Heart right ventricle (tissue), 16 donors: ENCODE measurements around the gene WWOX. TPM values are rescaled to one million over a fixed set of nuclear protein-coding genes. Genes with fewer than 3 reads are reported as not detected.

Experiments used
- ATAC-seq, 8 donors: fragments of 200-7000 bp; cut with Tn5 transposase; one replicate each; pipeline ENCODE4 v1.9.1; 2020; ENCODE audit warnings: mild to moderate bottlenecking in 8 of 8, moderate library complexity in 8 of 8, moderate number of reproducible peaks in 1 of 8
- DNase-seq, 2 donors: peaks; one replicate each; pipeline ENCODE4 v3.0.0-alpha.2; 2020
- H3K27ac ChIP-seq, 10 donors: fragments of 200-600 bp; sonication (generic) in 2 of 10; one replicate each; pipeline versions ENCODE4 v1.5.0 to v1.8.0; 2020 to 2022; ENCODE audit warnings: mild to moderate bottlenecking in 3 of 10
- H3K27me3 ChIP-seq, 7 donors: fragments of 200-600 bp; one replicate each; pipeline ENCODE4 v1.8.0; 2021 to 2022; ENCODE audit warnings: mild to moderate bottlenecking in 2 of 7
- H3K36me3 ChIP-seq, 9 donors: fragments of 200-600 bp; sonication (generic) in 1 of 9; one replicate each; pipeline versions ENCODE4 v1.5.0 to v1.8.0; 2020 to 2022; ENCODE audit warnings: mild to moderate bottlenecking in 2 of 9
- H3K4me1 ChIP-seq, 9 donors: fragments of 200-600 bp; sonication (generic) in 1 of 9; one replicate each; pipeline versions ENCODE4 v1.5.0 to v1.8.0; 2020 to 2022; ENCODE audit warnings: mild to moderate bottlenecking in 4 of 9
- H3K4me3 ChIP-seq, 10 donors: fragments of 200-600 bp; sonication (generic) in 2 of 10; one replicate each; pipeline versions ENCODE4 v1.5.0 to v1.8.0; 2020 to 2022; ENCODE audit warnings: mild to moderate bottlenecking in 7 of 10, moderate library complexity in 2 of 10
- H3K9me3 ChIP-seq, 11 donors: fragments of 200-600 bp in 10 of 11; sonication (generic) in 2 of 11; one replicate each; pipeline versions ENCODE4 v1.5.0 to v1.8.0; 2013 to 2022; ENCODE audit warnings: mild to moderate bottlenecking in 2 of 11, control low read depth in 1 of 11, moderate library complexity in 1 of 11
- WGBS, 2 donors: extraction: QIAGEN DNeasy Blood & Tissue Kit; methylation state at CpG; one replicate each; pipeline ENCODE4 v1.1.7; 2013; ENCODE audit warnings: inconsistent platforms in 1 of 2; 5-methylcytosine and 5-hydroxymethylcytosine counted together
- intact Hi-C, 10 donors: fragments of 100-400 bp; cut with DNase I; formaldehyde crosslinking; loops; one replicate each; pipeline versions ENCODE4 v1.11.1 to v1.14.2; 2022
- polyA plus RNA-seq, 2 donors: library from polyadenylated mRNA; stranded (reverse); fragments of 200-250 nt; gene quantifications; one replicate each; pipeline ENCODE4 v1.2.3, GENCODE V29; 2013
- total RNA-seq, 10 donors: library from RNA; stranded (reverse); fragmentation: NEBNext Ultra II Directional in 3 of 10; extraction: Animal tissue kit (Norgen Biotek cat#: 25700) in 3 of 10; gene quantifications; one replicate each; pipeline versions ENCODE4 v1.2.1 to v1.2.4, GENCODE V29; 2021 to 2023
- TF ChIP-seq, protein P1 (sequence below), 9 donors: fragments of 200-600 bp; sonication (generic) in 2 of 9; IDR thresholded peaks; one replicate each; pipeline versions ENCODE4 v1.5.0 to v1.8.0; 2021 to 2022; ENCODE audit warnings: antibody characterized with exemption in 9 of 9, mild to moderate bottlenecking in 5 of 9, moderate library complexity in 1 of 9
- donor health status: Arrhythmogenic right ventricular cardiomyopathy.
- donor health status: ischemic (EF 13 %, LVEDD 7.1; RV severe dilation, severe dysfunction).
- donor health status: healthy with polysubstance abuse.
- donor health status: DM: no; HTN: yes; CAD: no.
- donor health status: DM: no; HTN: no; CAD: no.
- donor health status: ischemic (EF 25% LVEDD 6.9; RV normal size, moderate dysfunction).
- donor health status: ischemic (EF 25% LVEDD 5.7; RV mildly dilated, moderate dysfunction).
- donor health status: healthy.
- donor health status: DM: yes; HTN: yes; CAD: no.
- donor health status: Ischemic cardiomyopathy.
- donor health status: ischemic (EF 35%, LVEDD 5.7; RV mildly dilated, moderate dysfunction).
- donor health status: nonischemic (EF 11% LVEDD 7.7; RV severe dilation, severe dysfunction).
- donor health status: DM: yes; HTN: yes; CAD: no.
- donor health status: PGD.
- donor health status: ischemic (EF 29% LVEDD 5.4; RV normal size, mild dysfunction).
- donor health status: nonischemic (EF 23%, LVEDD 6.1; RV moderate dilation, normal function).

Gene WWOX
- total and polyA plus RNA-seq, 12 donors, result 4.9 to 15.0 (median 9.9) TPM

DNA sequence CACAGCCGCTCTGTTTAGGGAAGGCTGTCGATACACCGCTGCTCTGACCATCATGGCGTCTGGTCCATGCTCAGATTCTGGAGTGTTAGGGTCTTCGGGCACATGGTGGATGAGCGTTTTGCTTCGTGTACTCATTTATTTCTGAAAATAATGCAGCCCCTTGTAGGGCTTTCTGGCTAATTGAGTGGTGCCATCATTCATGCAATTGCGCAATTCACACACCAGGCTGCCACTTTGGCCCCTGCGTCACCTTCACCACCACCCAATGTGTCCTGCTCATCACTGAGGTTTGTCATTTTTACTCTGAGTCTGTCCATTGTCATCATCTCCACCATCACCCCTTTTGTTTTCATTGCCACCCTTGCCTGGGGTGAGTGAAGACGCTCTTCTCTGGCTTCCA lies 557.4 kb downstream of the WWOX start:
- intact Hi-C loops, result no loop called here
- no peak for ATAC-seq
- WGBS, 2 donors, result 88 to 90% methylated on average over 10 of the region's 10 CpGs
- Histone ChIP-seq H3K27me3 (no peaks in the 10 kb centered on the region), H3K9me3 (no peaks in the 10 kb centered on the region), H3K27ac (no peak overlapping the region), H3K36me3 (no peaks in the 10 kb centered on the region), H3K4me3 (no peak overlapping the region), H3K4me1 (peaks cover 0 to 40% (median 19%) of the 10 kb centered on the region in 9 donors)
- TF ChIP-seq, protein P1, sequence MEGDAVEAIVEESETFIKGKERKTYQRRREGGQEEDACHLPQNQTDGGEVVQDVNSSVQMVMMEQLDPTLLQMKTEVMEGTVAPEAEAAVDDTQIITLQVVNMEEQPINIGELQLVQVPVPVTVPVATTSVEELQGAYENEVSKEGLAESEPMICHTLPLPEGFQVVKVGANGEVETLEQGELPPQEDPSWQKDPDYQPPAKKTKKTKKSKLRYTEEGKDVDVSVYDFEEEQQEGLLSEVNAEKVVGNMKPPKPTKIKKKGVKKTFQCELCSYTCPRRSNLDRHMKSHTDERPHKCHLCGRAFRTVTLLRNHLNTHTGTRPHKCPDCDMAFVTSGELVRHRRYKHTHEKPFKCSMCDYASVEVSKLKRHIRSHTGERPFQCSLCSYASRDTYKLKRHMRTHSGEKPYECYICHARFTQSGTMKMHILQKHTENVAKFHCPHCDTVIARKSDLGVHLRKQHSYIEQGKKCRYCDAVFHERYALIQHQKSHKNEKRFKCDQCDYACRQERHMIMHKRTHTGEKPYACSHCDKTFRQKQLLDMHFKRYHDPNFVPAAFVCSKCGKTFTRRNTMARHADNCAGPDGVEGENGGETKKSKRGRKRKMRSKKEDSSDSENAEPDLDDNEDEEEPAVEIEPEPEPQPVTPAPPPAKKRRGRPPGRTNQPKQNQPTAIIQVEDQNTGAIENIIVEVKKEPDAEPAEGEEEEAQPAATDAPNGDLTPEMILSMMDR (IDR thresholded peaks at IDR 0.05), result no peak
- no peak for DNase-seq

- H3K4me1 ChIP-seq, result peaks cover 0 to 40% (median 19%) of the 10 kb centered on the region in 9 donors
- 43 to 58% methylated on average over 9 of the region's 9 CpGs for WGBS, 2 donors
- TF ChIP-seq, protein P1 (IDR thresholded peaks at IDR 0.05), result no peak
- ATAC-seq, result peak in 7 of 8 donors; percentile 51 to 84 (median 55)
- H3K4me3 ChIP-seq, result no peak overlapping the region
- H3K27me3 ChIP-seq, result no peaks in the 10 kb centered on the region
- intact Hi-C loops, result no loop called here
- H3K27ac ChIP-seq, result peak overlapping the region in 2 of 10 donors; percentile 18 to 22
- H3K36me3 ChIP-seq, result no peaks in the 10 kb centered on the region
- no peaks in the 10 kb centered on the region for H3K9me3 ChIP-seq
- DNase-seq, result peak; percentile 19 to 25
These were observed 559.8 kb downstream of the WWOX start for GRCh38 chr16:78659216-78659615.

- peak overlapping the region in 2 of 10 donors; percentile 18 to 22 for H3K27ac ChIP-seq
- DNase-seq, result no peak
- H3K9me3 ChIP-seq, result no peaks in the 10 kb centered on the region
- H3K4me1 ChIP-seq, result peaks cover 0 to 38% (median 19%) of the 10 kb centered on the region in 9 donors
- intact Hi-C loops, result no loop called here
- 52 to 57% methylated on average over 3 of the region's 3 CpGs for WGBS, 2 donors
- no peak for ATAC-seq
- no peak overlapping the region for H3K4me3 ChIP-seq
- no peaks in the 10 kb centered on the region for H3K27me3 ChIP-seq
- no peaks in the 10 kb centered on the region for H3K36me3 ChIP-seq
- TF ChIP-seq, protein P1 (IDR thresholded peaks at IDR 0.05), result no peak
These were observed 560.3 kb downstream of the WWOX start for GRCh38 chr16:78659668-78660217.

DNA sequence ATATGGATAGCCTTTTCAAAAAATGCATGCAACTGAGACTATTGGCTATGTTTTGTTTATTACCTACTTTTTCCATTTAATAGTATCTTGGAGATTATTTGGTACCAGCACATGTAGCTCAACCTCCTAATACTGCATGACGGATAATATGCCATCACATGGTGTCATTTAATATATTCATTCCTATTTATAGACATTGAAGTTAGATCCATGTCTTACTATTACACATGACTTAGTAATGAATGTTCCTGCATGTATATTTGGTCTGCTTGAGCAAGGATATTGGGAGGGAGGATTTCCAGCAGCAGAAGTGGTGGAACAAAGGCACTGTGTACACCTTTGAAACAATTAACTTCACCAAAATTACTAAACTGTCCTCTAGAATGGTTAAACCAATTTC lies 561.3 kb downstream of the WWOX start:
- Histone ChIP-seq H3K4me3 (no peak overlapping the region), H3K27me3 (no peaks in the 10 kb centered on the region), H3K27ac (no peak overlapping the region), H3K4me1 (peaks cover 0 to 27% (median 14%) of the 10 kb centered on the region in 9 donors), H3K36me3 (no peaks in the 10 kb centered on the region), H3K9me3 (no peaks in the 10 kb centered on the region)
- intact Hi-C loops, result no loop called here
- ATAC-seq (no peak), DNase-seq (no peak)
- TF ChIP-seq, protein P1 (IDR thresholded peaks at IDR 0.05), result no peak
- WGBS, 2 donors, result 85 to 86% methylated on average over 1 of the region's 1 CpG
